Mesendoderm (in vitro differentiated cells): Measurements from ENCODE around the gene GTF2I.
"Not testable (repeated sequence)": the region's sequence is repeated elsewhere in the genome, so short reads cannot be mapped to it uniquely, and the experiment has no call there.

Experiments
- DNase-seq: peaks from one replicate; pipeline ENCODE4 v3.0.0; 2013
- H2AK5ac ChIP-seq: 2 replicates; pipeline ENCODE4 v1.6.1; 2013; ENCODE audit warnings: low read length, inconsistent platforms
- H2BK120ac ChIP-seq: 2 replicates; pipeline ENCODE4 v1.6.1; 2013; ENCODE audit warnings: low read depth, mild to moderate bottlenecking, low read length, moderate library complexity, mixed read lengths
- H2BK15ac ChIP-seq: replicated peaks from 2 replicates; pipeline ENCODE4 v1.6.1; 2013; ENCODE audit warnings: low read depth, mild to moderate bottlenecking, moderate library complexity
- H2BK5ac ChIP-seq: 2 replicates; pipeline ENCODE4 v1.6.1; 2013; ENCODE audit warnings: low read length, inconsistent platforms
- H3K18ac ChIP-seq: 2 replicates; pipeline ENCODE4 v1.6.1; 2013; ENCODE audit warnings: mild to moderate bottlenecking, low read length, mixed read lengths
- H3K23ac ChIP-seq: one replicate; pipeline ENCODE4 v1.6.1; 2013; ENCODE audit warnings: low read length
- H3K27ac ChIP-seq: 2 replicates; pipeline ENCODE4 v1.5.1; 2013; ENCODE audit warnings: low read depth, mild to moderate bottlenecking, inconsistent platforms, low read length, moderate library complexity
- H3K27me3 ChIP-seq: 2 replicates; pipeline ENCODE4 v1.6.1; 2013; ENCODE audit warnings: low read length, control low read depth, mild to moderate bottlenecking, inconsistent platforms; ENCODE audit not compliant: insufficient read depth, poor library complexity
- H3K36me3 ChIP-seq: 2 replicates; pipeline ENCODE4 v1.6.1; 2013; ENCODE audit warnings: low read length, inconsistent platforms; ENCODE audit not compliant: control insufficient read depth, insufficient read depth
- H3K4ac ChIP-seq: one replicate; pipeline ENCODE4 v1.6.1; 2013; ENCODE audit warnings: low read depth, mild to moderate bottlenecking, low read length, moderate library complexity
- H3K4me1 ChIP-seq: 2 replicates; pipeline ENCODE4 v1.6.1; 2013; ENCODE audit warnings: low read depth, low read length, inconsistent platforms; ENCODE audit not compliant: control insufficient read depth
- H3K4me2 ChIP-seq: 2 replicates; pipeline ENCODE4 v1.6.1; 2013; ENCODE audit warnings: low read length
- H3K4me3 ChIP-seq: 2 replicates; pipeline ENCODE4 v1.5.1; 2013; ENCODE audit warnings: mild to moderate bottlenecking, low read length
- H3K56ac ChIP-seq: one replicate; pipeline ENCODE4 v1.6.1; 2013; ENCODE audit warnings: low read length
- H3K79me1 ChIP-seq: 2 replicates; pipeline ENCODE4 v1.6.1; 2013; ENCODE audit warnings: low read length, inconsistent platforms
- H3K79me2 ChIP-seq: 2 replicates; pipeline ENCODE4 v1.6.1; 2013; ENCODE audit warnings: mild to moderate bottlenecking, low read length; ENCODE audit not compliant: control insufficient read depth, insufficient read depth
- H3K9ac ChIP-seq: 2 replicates; pipeline ENCODE4 v1.6.1; 2013; ENCODE audit warnings: low read length, inconsistent platforms
- H4K5ac ChIP-seq: one replicate; pipeline ENCODE4 v1.6.1; 2013; ENCODE audit warnings: low read length
- H4K8ac ChIP-seq: one replicate; pipeline ENCODE4 v1.6.1; 2013; ENCODE audit warnings: low read depth, mild to moderate bottlenecking, control low read depth, low read length, moderate library complexity
- WGBS: extraction: QIAGEN DNeasy Blood & Tissue Kit; methylation state at CpG from one replicate; pipeline ENCODE4 v1.1.7; 2013; ENCODE audit warnings: low lambda C conversion rate, missing lambda C conversion rate; ENCODE audit not compliant: insufficient coverage; ENCODE audit errors: extremely low coverage; 5-methylcytosine and 5-hydroxymethylcytosine counted together

Gene GTF2I

GRCh38 chr7:74684473-74684872, 27.0 kb downstream of the GTF2I start:
- Histone ChIP-seq H2AK5ac (no peak overlapping the region), H3K56ac (no peak overlapping the region), H3K36me3 (peaks cover 2% of the 10 kb centered on the region), H3K4me3 (no peak overlapping the region), H3K79me1 (peaks cover 7% of the 10 kb centered on the region), H3K18ac (no peak overlapping the region), H2BK5ac (no peak overlapping the region), H3K27ac (no peak overlapping the region), H4K5ac (no peak overlapping the region), H3K79me2 (peaks cover 70% of the 10 kb centered on the region), H3K27me3 (no peaks in the 10 kb centered on the region), H3K23ac (no peak overlapping the region), H2BK15ac (no peak overlapping the region), H3K4me2 (no peak overlapping the region), H3K4ac (no peak overlapping the region), H4K8ac (no peak overlapping the region), H3K4me1 (no peaks in the 10 kb centered on the region), H2BK120ac (no peak overlapping the region), H3K9ac (no peak overlapping the region)
- WGBS, result no CpG with 5 or more reads among the region's 11 CpGs
- no peak for DNase-seq

GRCh38 chr7:74684921-74685320, 27.4 kb downstream of the GTF2I start:
- H3K56ac ChIP-seq, result no peak overlapping the region
- H3K79me2 ChIP-seq, result peaks cover 66% of the 10 kb centered on the region
- no peak overlapping the region for H4K8ac ChIP-seq
- peaks cover 7% of the 10 kb centered on the region for H3K79me1 ChIP-seq
- no peak overlapping the region for H3K23ac ChIP-seq
- no peak for DNase-seq
- H3K18ac ChIP-seq, result no peak overlapping the region
- no peak overlapping the region for H2AK5ac ChIP-seq
- no CpG with 5 or more reads among the region's 5 CpGs for WGBS
- no peak overlapping the region for H3K4me2 ChIP-seq
- no peak overlapping the region for H2BK15ac ChIP-seq
- no peak overlapping the region for H3K4ac ChIP-seq
- no peak overlapping the region for H2BK120ac ChIP-seq
- no peak overlapping the region for H2BK5ac ChIP-seq
- no peak overlapping the region for H3K27ac ChIP-seq
- no peak overlapping the region for H4K5ac ChIP-seq
- peaks cover 2% of the 10 kb centered on the region for H3K36me3 ChIP-seq
- no peak overlapping the region for H3K9ac ChIP-seq
- H3K27me3 ChIP-seq, result no peaks in the 10 kb centered on the region
- H3K4me1 ChIP-seq, result no peaks in the 10 kb centered on the region
- no peak overlapping the region for H3K4me3 ChIP-seq

- Histone ChIP-seq H3K79me2 (peaks cover 32% of the 10 kb centered on the region), H3K27ac (no peak overlapping the region), H3K27me3 (no peaks in the 10 kb centered on the region), H3K4ac (no peak overlapping the region), H2BK5ac (no peak overlapping the region), H3K4me2 (no peak overlapping the region), H3K4me1 (no peaks in the 10 kb centered on the region), H2BK120ac (no peak overlapping the region), H4K8ac (no peak overlapping the region), H3K9ac (no peak overlapping the region), H3K79me1 (peaks cover 8% of the 10 kb centered on the region), H3K36me3 (peaks cover 10% of the 10 kb centered on the region), H2AK5ac (no peak overlapping the region), H4K5ac (no peak overlapping the region), H3K23ac (no peak overlapping the region), H3K56ac (no peak overlapping the region), H3K4me3 (no peak overlapping the region), H3K18ac (no peak overlapping the region), H2BK15ac (no peak overlapping the region)
- DNase-seq, result no peak
- no CpG with 5 or more reads among the region's 3 CpGs for WGBS
Observed at GRCh38 chr7:74690474-74690873, 33.0 kb downstream of the GTF2I start.

GRCh38 chr7:74704419-74704818, 46.9 kb downstream of the GTF2I start:
- not testable (repeated sequence) for H4K8ac ChIP-seq, H3K4ac ChIP-seq, H3K23ac ChIP-seq, H3K27ac ChIP-seq, H3K56ac ChIP-seq, H2BK5ac ChIP-seq, H3K4me2 ChIP-seq, H3K4me1 ChIP-seq, H3K27me3 ChIP-seq, H3K79me1 ChIP-seq, DNase-seq, H3K4me3 ChIP-seq, H2BK120ac ChIP-seq, H3K79me2 ChIP-seq, H3K9ac ChIP-seq, H4K5ac ChIP-seq, H3K18ac ChIP-seq, H2BK15ac ChIP-seq, H2AK5ac ChIP-seq
- peaks cover 17% of the 10 kb centered on the region for H3K36me3 ChIP-seq
- WGBS, result no CpG with 5 or more reads among the region's 6 CpGs

- Histone ChIP-seq H4K5ac (no peak overlapping the region), H3K18ac (no peak overlapping the region), H3K27ac (no peak overlapping the region), H3K56ac (no peak overlapping the region), H3K4me3 (no peak overlapping the region), H3K23ac (no peak overlapping the region), H3K9ac (no peak overlapping the region), H3K4ac (no peak overlapping the region), H3K4me2 (no peak overlapping the region), H2BK15ac (no peak overlapping the region), H3K27me3 (no peaks in the 10 kb centered on the region), H3K4me1 (no peaks in the 10 kb centered on the region), H2AK5ac (no peak overlapping the region), H3K36me3 (peaks cover 11% of the 10 kb centered on the region), H3K79me1 (peaks cover 3% of the 10 kb centered on the region), H2BK5ac (no peak overlapping the region), H4K8ac (no peak overlapping the region), H3K79me2 (no peaks in the 10 kb centered on the region), H2BK120ac (no peak overlapping the region)
- no peak for DNase-seq
- 100% methylated on average over 2 of the region's 12 CpGs for WGBS
Observed at GRCh38 chr7:74707238-74707637, 49.7 kb downstream of the GTF2I start.

GRCh38 chr7:74708569-74709275, 51.2 kb downstream of the GTF2I start:
- no CpG with 5 or more reads among the region's 7 CpGs for WGBS
- H3K79me1 ChIP-seq, result peaks cover 1% of the 10 kb centered on the region
- no peak overlapping the region for H2AK5ac ChIP-seq
- no peak overlapping the region for H3K56ac ChIP-seq
- H3K4me2 ChIP-seq, result no peak overlapping the region
- no peak overlapping the region for H3K18ac ChIP-seq
- no peaks in the 10 kb centered on the region for H3K4me1 ChIP-seq
- H4K8ac ChIP-seq, result no peak overlapping the region
- H2BK15ac ChIP-seq, result no peak overlapping the region
- H3K4me3 ChIP-seq, result no peak overlapping the region
- no peaks in the 10 kb centered on the region for H3K27me3 ChIP-seq
- H3K9ac ChIP-seq, result no peak overlapping the region
- DNase-seq, result no peak
- H3K36me3 ChIP-seq, result peaks cover 10% of the 10 kb centered on the region
- H4K5ac ChIP-seq, result no peak overlapping the region
- no peak overlapping the region for H3K23ac ChIP-seq
- no peak overlapping the region for H3K4ac ChIP-seq
- no peak overlapping the region for H3K27ac ChIP-seq
- no peak overlapping the region for H2BK120ac ChIP-seq
- no peak overlapping the region for H2BK5ac ChIP-seq
- no peaks in the 10 kb centered on the region for H3K79me2 ChIP-seq
